ENCODE measurements around the gene PATJ.
"Not testable (repeated sequence)": the region's sequence is repeated elsewhere in the genome, so short reads cannot be mapped to it uniquely, and the experiment has no call there.

The PATJ gene

DNA sequence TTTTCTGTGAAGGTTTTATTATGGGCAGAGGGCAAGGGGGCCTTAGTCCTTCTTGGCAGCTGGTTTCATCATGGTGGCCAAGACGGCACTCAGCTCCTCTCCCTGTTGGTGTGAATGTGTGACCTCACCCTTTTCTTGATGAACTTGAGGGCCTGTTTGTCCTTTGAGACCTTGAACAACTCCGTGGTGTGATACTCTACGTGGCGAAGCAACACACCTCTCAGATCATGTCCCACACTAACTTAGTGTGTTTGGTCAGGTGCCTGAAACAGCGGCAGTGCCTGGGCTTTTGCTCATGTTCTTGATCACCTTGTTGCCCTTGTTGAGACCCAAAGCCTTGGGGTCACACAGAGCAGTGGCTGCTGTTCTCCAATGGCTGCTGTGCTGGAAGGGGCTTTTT is 465.8 kb downstream of the PATJ start:
- no peak for DNase-seq

DNA sequence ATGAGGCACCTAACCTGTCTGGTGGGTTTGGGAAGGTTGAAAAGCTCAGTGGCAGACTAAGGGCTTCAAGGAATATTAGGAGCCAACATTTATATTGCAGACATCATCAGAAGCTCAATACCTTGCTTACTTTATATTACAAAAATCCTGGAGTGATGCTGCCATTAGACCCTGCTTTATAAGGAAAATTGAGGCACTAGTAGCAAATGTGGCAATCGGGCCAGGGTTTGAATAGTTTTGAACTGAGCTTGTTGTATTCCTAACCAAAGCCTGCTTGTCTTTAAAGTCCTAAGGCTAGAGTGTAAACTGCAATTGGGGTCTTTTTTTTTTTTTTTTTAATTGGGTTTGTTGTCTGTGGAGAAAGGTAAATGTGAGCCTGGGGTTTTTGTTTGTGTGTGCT is 466.7 kb downstream of the PATJ start:
- DNase-seq = no peak

DNA sequence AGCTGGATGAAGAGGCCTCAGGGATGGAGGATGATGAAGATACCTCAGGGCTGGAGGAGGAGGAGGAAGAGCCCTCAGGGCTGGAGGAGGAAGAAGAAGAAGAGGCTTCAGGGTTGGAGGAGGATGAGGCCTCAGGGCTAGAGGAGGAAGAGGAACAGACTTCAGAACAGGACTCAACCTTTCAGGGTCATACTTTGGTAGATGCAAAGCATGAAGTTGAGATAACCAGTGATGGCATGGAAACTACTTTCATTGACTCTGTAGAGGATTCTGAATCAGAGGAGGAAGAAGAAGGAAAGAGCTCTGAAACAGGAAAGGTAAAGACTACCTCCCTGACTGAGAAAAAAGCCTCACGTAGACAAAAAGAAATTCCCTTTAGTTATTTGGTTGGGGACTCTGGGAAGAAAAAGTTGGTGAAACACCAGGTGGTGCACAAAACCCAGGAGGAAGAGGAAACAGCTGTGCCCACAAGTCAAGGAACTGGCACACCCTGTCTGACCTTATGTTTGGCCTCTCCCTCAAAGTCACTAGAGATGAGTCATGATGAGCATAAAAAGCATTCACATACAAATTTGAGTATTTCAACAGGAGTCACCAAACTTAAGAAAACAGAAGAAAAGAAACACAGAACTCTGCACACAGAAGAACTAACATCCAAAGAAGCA is 467.8 kb downstream of the PATJ start:
- no peak for DNase-seq

- no peak for DNase-seq
Observed at GRCh38 chr1:62210960-62211359, 468.7 kb downstream of the PATJ start.

DNA sequence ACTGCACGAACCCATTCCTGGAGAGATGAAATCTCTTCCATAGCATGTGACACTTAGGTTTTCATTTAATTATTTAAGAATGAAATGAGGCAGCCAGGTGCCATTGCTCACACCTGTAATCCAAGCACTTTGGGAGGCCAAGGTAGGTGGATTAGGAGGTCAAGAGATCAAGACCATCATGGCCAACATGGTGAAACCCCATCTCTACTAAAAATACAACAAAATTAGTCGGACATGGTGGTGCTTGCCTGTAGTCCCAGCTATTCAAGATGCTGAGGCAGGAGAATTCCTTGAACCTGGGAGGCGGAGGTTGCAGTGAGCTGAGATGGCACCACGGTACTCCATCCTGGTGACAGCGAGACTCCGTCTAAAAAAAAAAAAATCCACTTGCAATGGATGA is 470.1 kb downstream of the PATJ start:
- DNase-seq = no peak

DNA sequence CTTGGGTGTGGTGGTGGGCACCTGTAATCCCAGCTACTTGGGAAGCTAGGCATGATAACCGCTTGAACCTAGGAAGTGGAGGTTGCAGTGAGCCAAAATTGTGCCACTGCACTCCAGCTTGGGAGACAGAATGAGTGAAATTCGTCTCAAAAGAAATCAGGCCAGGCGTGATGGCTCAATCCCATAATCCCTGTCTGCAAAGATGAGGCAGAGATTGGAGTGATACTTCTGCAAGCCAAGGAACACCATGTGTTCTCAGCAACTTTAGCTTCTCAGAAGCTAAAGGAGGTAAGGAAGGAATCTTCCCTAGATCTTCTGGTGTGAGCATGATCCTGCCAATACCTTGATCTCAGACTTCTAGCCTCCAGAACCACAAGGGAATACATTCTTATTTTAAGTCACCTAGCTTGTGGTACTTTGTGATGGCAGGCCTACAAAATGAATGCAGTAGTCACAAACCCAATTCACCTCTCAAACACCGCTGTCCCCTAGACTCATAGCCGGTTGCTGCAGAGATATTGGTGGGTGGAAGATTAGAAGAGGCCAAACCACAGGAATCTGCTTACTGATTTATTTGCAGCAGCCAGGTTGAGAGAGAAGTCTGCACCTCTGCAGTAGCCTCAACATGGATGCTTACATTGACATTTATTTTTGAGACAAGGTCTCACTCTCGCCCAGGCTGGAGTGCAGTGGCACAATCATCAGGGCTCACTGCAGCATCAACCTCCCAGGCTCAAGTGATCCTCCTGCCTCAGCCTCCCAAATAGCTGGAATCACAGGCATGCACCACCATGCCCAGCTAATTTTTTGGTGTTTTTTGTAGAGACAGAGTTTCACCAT is 471.0 kb downstream of the PATJ start:
- DNase-seq = no peak

DNA sequence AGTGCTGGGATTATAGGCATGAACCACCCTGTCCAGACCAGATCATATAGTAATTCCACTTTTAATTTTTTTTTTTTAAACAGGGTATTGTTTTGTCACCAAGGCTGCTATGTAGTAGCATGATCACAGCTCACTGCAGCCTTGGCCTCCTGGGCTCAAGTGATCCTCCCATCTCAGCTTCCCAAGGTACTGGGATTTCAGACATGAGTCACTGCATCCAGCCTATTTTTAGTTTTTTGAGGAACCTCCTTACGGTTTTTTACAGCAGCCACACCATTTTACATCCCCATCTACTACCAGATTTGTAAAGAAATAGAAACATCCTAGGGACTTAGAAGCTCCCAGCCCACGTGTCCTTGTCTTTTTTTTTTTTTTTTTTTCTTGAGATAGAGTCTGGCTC is 476.3 kb downstream of the PATJ start:
- DNase-seq = no peak

DNA sequence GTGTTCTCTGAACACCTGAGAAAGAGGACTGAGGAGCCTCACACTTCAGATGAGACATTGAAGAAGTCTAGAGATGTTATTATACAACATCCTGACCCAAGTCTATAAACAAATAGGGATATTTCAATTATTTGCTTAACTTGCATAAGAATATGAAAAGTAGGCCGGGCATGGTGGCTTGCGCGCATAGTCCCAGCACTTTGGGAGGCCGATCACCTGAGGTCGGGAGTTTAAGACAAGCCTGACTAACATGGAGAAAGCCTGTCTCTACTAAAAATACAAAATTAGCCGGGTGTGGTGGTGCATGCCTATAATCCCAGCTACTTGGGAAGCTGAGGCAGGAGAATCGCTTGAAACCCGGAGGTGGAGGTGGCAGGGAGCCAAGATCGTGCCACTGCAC is 478.2 kb downstream of the PATJ start:
- not testable (repeated sequence) for DNase-seq

DNA sequence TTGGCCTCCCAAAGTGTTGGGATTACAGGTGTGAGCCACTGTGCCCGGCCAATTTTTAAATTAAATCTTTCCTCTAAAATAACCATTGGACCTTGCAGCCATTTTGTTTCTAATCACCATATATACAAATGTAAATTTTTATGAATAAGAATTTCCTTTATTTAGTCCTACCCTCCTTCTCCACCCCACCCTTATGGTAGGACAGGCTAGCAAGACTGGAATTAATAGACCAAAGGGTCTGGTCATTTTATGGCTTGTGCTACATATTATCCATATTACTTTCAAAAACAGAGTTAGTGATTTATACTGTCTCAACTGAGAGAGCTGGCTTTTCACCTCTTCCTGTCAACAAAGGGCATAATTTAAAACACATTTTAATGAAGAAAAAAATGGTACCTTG is 478.9 kb downstream of the PATJ start:
- no peak for DNase-seq

GRCh38 chr1:62222321-62222720 is 480.0 kb downstream of the PATJ start:
- no peak for DNase-seq

DNA sequence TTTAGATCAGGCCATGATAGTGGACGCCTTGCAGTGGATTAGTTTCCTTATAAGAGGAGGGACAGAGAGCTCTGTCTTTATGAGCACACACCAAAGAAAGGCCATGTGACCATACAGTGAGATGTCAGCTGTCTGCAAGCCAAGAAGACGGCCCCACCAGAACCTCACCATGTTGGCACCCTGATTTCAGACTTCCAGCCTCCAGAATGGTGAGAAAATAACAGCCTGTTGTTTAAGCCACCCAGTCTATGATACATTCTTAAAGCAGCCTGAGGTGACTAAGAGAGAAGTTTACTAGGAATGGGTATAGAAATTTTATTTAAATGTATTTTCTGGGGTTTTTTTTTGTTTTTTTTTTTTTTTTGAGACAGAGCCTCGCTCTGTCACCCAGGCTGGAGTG is 481.9 kb downstream of the PATJ start:
- DNase-seq = no peak

- DNase-seq = no peak
Observed at GRCh38 chr1:62227496-62227895, 485.2 kb downstream of the PATJ start.
